HG02678 (cell line): ENCODE data around the gene POTEI.
"Not testable (repeated sequence)": the region's sequence is repeated elsewhere in the genome, so short reads cannot be mapped to it uniquely, and the experiment has no call there.

Experiments
- ATAC-seq: cut with Tn5 transposase; IDR thresholded peaks from one replicate; pipeline ENCODE4 v1.9.1; 2021; ENCODE audit warnings: mild to moderate bottlenecking, moderate library complexity; ENCODE audit not compliant: unreplicated experiment

Gene POTEI

DNA sequence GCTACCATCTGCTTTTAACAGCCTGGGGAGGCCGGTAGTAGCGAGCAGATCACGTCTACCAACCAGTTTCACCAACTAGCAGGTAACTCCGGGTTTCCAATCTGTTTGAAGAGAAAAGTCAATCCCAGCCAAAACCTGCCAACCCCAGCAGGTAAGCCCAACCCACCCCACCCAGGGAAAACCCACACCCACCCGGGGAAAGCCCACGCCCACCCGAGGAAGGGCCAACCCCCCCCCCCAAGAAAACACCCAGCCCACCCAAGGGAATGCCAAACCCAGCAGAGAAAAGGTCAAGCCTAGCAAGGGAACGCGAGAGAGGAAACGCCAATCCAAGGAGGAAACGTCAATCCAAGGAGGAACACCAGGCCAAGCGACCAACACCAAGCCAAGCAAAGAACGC is at the start of gene POTEI:
TSS of gene POTEI (minus strand) at position 101 of the 400 bp plus-strand sequence. CDS start at position 8, 93 bp downstream.
- ATAC-seq: not testable (repeated sequence)

- ATAC-seq: not testable (repeated sequence)
These were observed 47.3 kb upstream of the POTEI start for GRCh38 chr2:130556441-130556840.

- ATAC-seq: not testable (repeated sequence)
These were observed 45.0 kb upstream of the POTEI start for GRCh38 chr2:130554178-130554577.

DNA sequence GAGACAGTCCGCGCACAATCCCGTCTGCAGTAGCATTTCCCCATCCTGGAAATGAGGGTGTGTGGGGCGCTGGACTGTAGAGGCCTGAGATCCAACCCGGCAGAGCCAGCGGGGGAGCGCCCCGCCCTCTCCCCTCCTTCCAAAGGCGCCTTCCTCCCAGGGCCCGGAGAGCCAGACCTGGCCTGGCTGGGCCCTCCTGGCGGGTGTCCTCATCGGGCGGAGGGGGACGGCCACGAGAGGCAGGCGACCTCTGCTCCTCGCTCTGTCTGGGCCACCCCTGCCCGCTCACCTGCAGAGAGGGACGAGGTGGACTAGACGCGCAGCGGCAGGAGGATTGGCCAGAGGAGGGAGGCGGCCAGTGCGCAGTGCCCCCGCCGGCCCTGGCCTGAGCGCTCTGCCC is 40.3 kb upstream of the POTEI start:
- ATAC-seq: not testable (repeated sequence)

- not testable (repeated sequence) for ATAC-seq
These were observed 39.3 kb upstream of the POTEI start for GRCh38 chr2:130548418-130548817.

GRCh38 chr2:130544978-130545377 is 35.9 kb upstream of the POTEI start:
- not testable (repeated sequence) for ATAC-seq

DNA sequence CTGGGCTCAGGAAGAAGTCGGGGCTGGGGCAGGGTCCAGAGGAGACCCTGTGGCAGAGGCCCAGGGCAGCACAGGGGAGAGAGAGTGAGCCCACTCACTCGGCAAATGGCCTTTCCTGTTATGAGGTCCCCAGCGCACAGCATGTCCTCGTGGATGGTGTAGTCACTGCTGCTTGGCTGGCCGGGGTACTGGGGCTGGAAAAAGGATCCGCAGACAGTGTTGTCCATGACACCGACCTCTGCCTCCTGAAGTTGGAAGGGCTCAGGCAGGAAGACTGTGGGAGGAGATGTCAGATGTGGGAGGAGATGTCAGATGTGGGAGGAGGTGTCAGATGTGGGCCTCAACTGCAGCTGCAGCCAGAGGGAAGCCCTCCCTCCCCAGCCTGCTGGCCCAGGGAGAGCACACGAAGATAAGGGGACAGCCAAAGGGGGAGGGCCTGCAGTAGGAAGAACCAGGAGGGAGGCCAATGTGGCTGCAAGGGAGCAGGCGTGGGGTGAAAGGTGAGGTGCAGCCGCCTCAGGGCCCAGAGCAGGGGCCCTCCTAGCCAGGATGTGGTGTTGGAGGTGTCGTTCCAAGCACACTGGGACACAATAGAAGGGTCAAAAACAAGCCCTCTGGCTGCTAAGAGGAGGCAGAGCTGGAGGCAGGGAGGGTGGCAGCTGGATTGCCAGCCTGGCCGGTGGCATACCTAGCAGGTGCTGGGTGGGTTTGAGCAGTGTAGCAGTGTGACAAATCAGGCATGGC is 34.8 kb upstream of the POTEI start:
- not testable (repeated sequence) for ATAC-seq

DNA sequence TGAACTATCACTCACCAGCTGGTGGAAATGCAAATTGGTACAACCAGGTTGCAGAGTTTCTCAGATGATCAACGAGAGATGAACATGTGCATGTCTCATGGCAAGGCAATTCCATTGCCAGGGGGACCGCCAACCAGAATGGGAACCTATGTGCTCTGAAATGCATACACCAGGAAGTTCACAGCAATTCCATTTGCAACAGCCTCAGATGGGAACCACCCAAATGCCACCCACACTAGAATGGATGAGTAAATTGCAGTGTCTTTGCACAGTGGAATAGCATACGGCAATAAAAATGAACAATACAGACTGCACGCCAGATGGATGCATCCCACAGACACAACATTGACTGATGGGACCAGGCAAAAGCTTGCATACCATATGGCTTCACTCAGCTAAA is 33.7 kb upstream of the POTEI start:
- not testable (repeated sequence) for ATAC-seq

DNA sequence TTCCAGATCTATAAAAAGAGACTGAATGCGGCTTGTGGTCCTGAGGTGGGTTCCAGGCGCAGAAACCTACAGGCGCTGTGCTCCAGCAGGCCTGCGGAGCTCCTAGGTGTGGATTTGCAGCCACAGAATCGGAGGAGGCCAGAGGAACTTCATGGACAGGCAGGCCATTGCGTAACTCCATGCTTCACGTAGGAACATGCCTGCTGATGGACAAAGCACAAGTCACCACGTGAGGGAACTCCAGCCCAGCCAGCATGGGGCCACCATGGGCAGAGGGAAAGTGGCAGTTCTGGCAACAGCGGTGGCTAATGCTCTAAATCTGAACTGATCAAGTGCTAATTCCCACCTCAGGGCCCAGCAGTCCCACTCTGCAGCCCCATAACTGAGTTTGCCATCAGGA is 29.1 kb upstream of the POTEI start:
- ATAC-seq: not testable (repeated sequence)

- ATAC-seq: not testable (repeated sequence)
These were observed 27.5 kb upstream of the POTEI start for GRCh38 chr2:130536654-130537053.

GRCh38 chr2:130531672-130532071 is 22.5 kb upstream of the POTEI start:
- ATAC-seq: peak; percentile 26

DNA sequence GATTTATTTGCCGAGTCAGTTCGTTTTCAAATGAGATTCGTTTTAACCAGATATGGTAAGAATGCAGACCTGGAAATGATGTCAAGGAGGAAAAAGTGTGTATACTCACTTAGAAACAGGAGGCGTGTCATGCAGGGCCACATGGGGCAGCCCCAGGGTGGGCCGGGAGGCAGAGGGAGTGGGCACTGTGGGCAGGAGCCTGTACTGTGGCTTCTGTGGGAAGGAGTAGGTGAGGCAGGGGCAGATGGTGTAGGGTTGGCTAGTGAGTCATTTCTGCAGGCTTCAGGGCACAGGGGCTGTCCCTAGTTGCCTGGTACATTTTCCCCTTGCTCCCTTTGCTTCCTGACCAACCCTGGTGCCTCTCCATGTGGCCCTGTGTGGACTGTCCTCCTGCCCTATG is 22.1 kb upstream of the POTEI start:
- ATAC-seq: peak; percentile 78

GRCh38 chr2:130530212-130530611 is 21.1 kb upstream of the POTEI start:
- not testable (repeated sequence) for ATAC-seq

- ATAC-seq: not testable (repeated sequence)
These were observed 20.4 kb upstream of the POTEI start for GRCh38 chr2:130529545-130529944.

- not testable (repeated sequence) for ATAC-seq
These were observed 18.3 kb upstream of the POTEI start for GRCh38 chr2:130527365-130527967.

- not testable (repeated sequence) for ATAC-seq
These were observed 13.3 kb upstream of the POTEI start for GRCh38 chr2:130522390-130522789.

DNA sequence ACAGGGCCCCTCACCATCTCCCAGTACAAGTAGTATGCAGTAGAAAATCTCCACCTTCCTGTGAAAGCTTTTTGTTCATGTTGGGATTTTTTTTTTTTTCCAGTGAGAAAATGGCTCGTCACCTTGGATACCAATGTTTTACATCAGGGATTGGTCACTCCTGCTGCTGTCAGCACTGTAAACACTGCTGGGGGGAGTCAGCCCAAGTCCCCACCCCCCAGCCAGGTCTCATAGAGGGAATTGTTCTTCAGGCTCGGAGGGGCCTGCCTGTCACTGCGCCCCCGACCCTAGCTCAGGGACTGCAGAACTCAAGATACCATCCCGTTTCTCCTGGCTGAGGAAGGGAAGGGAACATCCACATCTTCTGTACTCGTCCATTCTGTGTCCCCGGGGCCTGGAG is 11.9 kb upstream of the POTEI start, which contains the start of gene CFC1B:
TSS of gene CFC1B (plus strand) at position 231 of the 400 bp plus-strand sequence. CDS start 263 bp downstream, outside the sequence.
- ATAC-seq: not testable (repeated sequence)

- ATAC-seq: not testable (repeated sequence)
These were observed 9.5 kb upstream of the POTEI start for GRCh38 chr2:130518516-130519106.

DNA sequence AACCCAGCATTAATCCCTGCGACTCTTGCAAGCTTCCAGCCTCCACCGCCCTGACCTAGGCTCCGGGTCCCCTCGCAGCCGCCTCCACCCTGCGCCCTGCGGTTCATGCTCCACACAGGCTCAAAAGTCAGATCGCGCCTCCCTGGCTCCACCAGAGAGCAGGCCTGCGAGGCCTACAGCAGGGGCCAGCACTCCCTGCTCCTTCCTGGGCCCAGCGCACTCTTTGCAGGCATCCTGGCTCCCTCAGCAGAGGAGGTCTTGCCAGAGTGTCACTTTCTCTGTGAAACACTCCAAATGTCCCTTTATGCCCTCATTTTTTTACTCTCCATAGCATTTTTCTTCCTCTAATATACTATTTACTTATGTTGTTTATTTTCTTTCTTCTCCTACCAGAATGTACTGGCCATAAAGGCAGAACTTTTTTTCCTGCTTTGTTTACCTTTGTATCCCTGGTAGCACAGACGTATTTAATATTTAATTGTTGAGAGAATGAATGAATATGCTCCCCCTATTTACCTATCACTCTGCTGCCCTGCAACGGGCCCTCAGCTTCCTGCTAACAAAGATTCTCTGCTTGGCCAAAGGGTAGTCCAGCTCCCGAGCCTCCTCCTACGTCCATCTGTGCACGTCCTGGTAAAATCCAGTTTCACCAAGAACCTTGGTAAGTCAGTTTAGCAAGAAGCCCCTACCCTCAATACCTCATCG is 2.8 kb upstream of the POTEI start:
- not testable (repeated sequence) for ATAC-seq

DNA sequence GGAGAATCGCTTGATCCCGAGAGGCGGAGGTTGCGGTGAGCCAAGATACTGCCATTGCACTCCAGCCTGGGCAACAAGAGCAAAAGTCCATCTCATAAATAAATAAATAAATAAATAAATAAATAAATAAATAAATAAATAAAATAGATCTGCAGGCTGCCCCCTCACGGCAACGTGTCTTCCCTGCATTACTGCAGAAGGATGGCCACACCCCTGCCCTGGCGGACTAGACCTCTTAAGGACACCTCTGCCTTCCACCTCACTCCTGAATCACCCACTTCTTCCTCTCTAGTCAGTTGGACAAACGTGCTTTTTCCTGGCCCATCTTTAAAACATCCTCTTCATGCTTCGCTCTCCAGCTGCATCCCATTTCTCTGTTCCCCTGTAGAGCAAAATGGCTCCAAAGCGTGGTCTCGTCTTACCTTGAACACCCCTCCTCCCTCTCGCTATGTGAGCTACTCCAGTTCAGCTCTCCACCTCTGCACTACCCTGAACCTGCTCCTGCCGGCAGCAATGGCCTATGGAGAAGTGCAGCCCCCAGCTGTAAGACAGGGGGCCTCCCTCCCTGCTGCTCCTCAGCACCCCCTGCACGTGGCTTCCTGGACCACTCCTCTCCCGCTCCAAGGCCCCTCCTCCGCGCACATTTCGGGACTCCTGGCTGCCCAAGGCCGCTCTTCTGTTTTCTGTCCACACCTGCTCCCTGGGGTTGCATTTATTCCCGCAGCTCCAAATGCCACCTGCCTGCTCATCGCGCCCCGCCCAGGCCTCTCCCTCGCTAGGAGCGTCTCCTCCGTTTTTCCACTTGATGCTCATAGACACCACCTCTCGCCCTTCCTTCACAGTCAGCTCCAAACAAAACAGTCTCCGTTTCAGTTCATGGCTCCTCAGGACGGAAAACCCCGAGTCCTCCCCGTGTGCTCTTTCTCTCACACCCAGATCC is 1.9 kb upstream of the POTEI start:
- ATAC-seq: not testable (repeated sequence)
